ENCODE results near the gene ADD3.

DNA sequence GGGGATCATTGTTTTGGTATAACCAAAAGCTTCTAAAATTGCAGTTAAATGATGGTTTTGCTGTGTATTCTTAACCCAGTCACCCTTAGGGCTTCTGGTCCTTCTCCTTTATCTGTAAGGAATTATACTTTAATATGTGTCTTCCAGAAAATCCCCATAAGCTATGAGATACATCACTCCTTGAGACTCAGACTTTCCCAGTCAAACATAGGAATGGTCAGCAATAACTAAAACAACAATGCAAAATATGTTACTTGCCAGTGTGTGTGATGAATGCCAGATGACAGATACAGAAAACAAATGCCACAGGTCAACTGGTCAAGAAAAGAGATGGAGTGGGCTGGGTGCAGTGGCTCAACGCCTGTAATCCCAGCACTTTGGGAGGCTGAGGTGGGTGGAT lies 10.1 kb downstream of the ADD3 start:
- TF ChIP-seq, protein P1, sequence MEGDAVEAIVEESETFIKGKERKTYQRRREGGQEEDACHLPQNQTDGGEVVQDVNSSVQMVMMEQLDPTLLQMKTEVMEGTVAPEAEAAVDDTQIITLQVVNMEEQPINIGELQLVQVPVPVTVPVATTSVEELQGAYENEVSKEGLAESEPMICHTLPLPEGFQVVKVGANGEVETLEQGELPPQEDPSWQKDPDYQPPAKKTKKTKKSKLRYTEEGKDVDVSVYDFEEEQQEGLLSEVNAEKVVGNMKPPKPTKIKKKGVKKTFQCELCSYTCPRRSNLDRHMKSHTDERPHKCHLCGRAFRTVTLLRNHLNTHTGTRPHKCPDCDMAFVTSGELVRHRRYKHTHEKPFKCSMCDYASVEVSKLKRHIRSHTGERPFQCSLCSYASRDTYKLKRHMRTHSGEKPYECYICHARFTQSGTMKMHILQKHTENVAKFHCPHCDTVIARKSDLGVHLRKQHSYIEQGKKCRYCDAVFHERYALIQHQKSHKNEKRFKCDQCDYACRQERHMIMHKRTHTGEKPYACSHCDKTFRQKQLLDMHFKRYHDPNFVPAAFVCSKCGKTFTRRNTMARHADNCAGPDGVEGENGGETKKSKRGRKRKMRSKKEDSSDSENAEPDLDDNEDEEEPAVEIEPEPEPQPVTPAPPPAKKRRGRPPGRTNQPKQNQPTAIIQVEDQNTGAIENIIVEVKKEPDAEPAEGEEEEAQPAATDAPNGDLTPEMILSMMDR (IDR thresholded peaks at IDR 0.05; ENCODE audit: extremely low read depth in 1 of 2, insufficient read depth in 1 of 2, low read depth in 1 of 2, low read length in 2 of 2) = no peak
- TF ChIP-seq POLR2A (IDR thresholded peaks at IDR 0.05; ENCODE audit: low read depth, low read length) = no peak
- no peak for TF ChIP-seq POLR2AphosphoS5 (IDR thresholded peaks at IDR 0.05; ENCODE audit: insufficient read depth, low read depth, low read length)
- no peak for TF ChIP-seq MAX (IDR thresholded peaks at IDR 0.05; ENCODE audit: insufficient read depth, insufficient read length)
- TF ChIP-seq EZH2 (IDR thresholded peaks at IDR 0.05; ENCODE audit: borderline replicate concordance, low read depth, low read length, severe bottlenecking) = no peak
- no peak for TF ChIP-seq FOS (IDR thresholded peaks at IDR 0.05; ENCODE audit: borderline replicate concordance, insufficient read depth, low read length)
- TF ChIP-seq MYC (IDR thresholded peaks at IDR 0.05; ENCODE audit: low read depth, low read length) = no peak
- TF ChIP-seq JUN (IDR thresholded peaks at IDR 0.05; ENCODE audit: borderline replicate concordance, insufficient read depth, insufficient read length, low read depth) = no peak
- no peak for TF ChIP-seq GATA2 (IDR thresholded peaks at IDR 0.05; ENCODE audit: insufficient read depth, insufficient read length, low read depth, low read length)
